Esophagus mucosa (tissue), 1 donor: ENCODE data around the gene TIAL1. TPM values are rescaled to one million over a fixed set of nuclear protein-coding genes. Genes with fewer than 3 reads are reported as not detected.
"Not testable (repeated sequence)": the region's sequence is repeated elsewhere in the genome, so short reads cannot be mapped to it uniquely, and the experiment has no call there.

Experiments
- ATAC-seq: fragments of 200-7000 bp; cut with Tn5 transposase; one replicate; pipeline ENCODE4 v1.9.1; 2020
- total RNA-seq: library from RNA; stranded (reverse); gene quantifications from one replicate; pipeline ENCODE4 v1.2.4, GENCODE V29; 2023
- donor health status: DM: yes; HTN: yes; CAD: no.

TIAL1 gene
- total RNA-seq, 1 donor from 2014 or later, result 90.8 TPM

DNA sequence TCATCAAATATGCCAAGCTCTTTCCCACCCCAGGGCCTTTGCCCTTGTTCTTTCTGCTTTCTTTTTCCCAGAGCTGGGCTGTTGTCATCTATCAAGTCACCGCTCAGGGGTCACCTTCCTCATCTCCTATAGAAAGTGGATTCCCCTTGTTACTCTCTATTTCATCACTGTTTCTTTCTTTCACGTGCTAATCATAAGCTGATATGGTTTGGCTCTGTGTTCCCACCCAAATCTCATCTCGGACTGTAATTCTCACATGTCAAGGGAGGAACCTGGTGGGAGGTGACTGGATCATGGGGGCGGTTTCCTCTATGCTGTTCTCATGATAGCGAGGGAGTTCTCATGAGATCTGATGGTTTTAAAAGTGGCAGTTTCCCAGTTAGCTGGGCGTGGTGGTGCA is 17.0 kb upstream of the TIAL1 start:
- no peak for ATAC-seq

DNA sequence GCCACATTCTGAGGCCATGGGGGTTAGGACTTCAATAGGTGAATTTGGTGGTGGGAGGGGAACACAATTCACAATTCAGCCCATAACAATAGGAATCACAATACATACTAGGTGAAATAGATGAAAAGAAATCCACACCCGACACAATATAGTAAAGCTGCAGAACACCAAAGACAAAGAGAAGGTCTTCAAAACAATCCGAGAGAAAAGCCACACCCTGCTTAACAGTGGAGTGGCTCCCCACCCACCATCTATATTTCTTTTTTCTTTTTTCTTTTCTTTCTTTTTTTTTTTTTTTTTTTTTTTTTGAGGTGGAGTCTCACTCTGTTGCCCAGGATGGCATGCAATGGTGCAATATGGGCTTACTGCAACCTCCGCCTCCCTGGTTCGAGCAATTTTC is 14.7 kb upstream of the TIAL1 start:
- no peak for ATAC-seq

DNA sequence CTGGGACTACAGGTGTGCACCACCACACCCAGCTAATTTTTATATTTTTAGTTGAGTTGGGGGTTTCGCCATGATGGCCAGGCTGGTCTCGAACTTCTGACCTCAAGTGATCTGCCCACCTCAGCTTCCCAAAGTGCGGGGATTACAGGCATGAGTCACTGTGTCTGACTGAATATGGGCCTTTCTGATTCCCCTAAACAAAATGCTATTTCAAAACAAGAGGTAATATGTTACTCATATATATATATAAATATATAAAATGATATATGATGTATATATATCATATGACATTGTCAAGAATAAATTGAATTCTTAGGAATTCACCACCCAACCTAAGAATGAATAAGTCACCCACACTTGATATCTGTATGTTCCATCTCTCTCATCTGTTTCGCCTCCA is 12.8 kb upstream of the TIAL1 start:
- ATAC-seq, result no peak

DNA sequence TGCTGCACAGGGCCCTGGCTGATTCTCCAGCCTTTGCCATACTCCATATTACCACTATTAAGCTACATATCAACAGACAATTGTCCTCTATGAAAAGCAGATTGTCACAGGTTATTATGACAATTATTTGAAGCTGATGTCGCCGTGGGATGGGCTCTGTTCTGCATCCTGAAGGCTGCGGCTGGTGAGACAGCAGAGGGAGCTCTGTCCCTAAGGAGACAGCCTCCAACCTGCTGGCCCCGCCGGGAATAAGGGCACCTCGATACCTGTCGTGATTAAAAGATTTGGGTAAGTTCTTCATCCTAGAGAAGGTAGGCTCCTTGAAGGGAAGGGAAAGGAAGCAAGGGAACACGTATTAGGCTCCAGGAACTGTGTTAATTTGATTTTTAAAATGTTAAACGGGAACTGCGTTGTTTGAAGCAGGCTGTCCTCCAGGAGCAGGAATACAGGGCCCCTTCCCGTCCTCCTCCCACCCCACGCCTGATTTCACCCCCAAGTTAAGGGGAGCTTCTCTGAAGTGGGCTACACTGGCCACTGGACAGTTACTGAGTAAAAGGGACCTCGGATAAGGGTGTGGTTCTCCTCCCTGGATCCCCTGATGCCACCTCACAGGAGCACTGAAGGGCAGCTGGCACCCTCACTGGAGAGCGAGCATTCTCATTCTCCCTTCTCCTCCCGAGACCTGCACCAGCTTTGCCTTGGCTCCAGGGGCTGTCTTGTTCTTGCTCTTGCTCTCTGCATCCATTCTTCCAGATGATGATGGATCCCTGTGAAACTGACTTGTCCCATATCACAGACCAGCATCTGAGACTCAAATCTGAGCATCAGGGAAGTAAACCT is 11.8 kb upstream of the TIAL1 start:
- ATAC-seq, result peak; percentile 84

DNA sequence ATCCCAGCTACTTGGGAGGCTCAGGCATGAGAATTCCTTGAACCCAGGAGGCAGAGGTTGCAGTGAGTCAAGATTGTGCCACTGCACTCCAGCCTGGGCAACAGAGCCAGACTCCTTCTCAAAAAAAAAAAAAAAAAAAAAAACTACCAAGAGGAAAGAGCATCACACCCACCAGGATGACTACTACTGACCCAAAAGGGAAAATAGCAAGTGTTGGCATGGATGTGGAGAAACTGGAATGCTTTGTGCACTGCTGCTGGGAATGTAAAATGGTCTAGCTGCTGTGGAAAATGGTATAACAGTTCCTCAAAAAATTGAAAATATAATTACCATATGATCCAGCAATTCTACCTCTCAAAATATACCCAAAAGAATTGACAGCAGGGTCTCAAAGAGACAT is 7.7 kb upstream of the TIAL1 start:
- ATAC-seq, result no peak

DNA sequence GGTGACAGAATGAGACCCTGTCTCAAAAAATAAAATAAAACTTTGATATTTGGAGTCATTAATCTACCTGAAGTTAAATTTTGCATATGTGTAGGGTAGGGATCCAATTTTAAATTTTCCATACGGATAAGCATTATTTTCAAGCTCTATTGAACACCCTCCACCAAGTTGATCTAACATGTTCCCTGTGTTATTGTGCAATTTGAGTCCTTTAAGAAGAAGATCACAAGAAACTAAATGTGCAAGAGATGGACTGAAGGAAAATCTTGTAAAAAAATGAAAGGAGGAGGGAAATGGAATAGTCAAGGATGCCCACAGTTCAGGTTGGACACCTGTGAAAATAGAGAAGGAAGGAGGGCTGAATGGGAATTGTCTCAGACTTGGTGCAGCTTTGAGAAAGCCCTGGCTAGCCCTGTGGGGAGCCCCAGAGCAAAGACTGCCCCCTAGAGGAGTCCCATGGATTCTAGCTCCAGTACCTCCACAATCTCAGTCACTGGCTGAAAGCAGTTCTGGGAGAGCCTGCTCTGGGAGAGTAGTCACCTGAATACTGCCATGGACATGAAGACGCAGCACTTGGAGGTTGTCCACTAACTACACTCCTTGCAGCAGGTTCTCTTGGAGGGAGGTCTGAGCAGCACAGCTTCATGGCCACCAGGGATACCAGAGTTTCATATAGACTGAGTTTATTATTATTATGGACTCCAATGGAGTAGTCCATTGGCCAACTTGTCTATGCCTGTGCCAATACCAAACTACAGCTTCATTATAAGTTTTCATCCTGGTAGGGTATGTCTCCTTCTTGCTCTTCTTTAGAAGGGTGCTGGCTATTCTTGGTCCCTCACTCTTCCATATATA is 5.7 kb upstream of the TIAL1 start:
- peak; percentile 83 for ATAC-seq

DNA sequence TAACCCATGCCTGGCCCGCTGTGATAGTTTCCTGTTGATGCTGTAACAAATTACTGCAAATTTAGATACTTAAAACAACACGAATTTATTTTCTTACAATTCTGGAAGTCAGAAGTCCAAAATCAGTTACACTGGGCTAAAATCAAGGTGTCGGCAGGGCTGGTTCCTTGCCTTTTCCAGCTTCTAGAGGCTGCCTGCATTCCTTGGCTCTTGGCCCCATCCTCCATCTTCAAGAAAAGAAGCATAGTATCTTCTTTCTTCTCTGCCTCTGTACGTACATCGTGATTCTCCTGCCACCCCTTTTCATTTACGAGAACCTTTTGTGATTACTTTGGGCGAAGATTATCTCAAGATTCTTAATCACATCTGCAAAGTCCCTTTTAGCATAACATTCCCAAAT is 1.6 kb upstream of the TIAL1 start:
- no peak for ATAC-seq

DNA sequence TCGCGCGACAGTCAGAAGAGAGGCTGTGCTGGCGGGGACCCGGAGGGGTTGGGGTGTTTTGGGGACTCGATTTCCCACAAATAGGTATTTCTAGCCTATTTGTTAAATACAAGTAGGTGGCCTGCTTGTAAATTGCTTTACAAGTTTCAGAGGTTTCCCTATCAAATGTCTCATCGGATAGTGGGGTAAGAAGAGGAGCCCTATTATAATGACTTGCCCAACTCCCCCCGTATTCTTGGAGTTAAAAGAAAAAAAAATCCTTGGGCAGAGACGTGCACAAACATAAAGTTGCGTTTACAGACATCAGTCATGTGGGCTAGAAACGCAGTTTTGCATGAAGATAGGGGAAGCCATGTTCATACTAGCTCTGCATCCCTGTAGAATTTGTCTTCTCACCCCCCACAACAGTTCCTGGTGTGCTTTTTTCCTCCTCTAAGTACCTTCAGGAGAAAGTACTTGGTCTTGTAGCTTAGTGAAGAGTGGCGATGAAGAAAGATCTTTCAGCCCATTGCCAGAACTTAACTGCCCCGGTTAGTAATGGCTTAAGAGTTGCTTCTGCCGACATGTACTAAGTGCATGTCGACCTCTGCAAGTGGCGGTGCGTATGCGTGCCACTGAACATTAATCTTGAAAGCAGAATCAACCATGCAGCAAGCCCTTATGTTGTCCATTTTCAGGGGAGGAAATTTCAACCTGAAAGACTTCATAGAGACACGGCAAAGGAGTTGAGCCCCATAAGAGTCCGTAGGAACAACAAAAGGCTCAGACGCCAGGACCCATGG is 832 bp upstream of the TIAL1 start:
- no peak for ATAC-seq

DNA sequence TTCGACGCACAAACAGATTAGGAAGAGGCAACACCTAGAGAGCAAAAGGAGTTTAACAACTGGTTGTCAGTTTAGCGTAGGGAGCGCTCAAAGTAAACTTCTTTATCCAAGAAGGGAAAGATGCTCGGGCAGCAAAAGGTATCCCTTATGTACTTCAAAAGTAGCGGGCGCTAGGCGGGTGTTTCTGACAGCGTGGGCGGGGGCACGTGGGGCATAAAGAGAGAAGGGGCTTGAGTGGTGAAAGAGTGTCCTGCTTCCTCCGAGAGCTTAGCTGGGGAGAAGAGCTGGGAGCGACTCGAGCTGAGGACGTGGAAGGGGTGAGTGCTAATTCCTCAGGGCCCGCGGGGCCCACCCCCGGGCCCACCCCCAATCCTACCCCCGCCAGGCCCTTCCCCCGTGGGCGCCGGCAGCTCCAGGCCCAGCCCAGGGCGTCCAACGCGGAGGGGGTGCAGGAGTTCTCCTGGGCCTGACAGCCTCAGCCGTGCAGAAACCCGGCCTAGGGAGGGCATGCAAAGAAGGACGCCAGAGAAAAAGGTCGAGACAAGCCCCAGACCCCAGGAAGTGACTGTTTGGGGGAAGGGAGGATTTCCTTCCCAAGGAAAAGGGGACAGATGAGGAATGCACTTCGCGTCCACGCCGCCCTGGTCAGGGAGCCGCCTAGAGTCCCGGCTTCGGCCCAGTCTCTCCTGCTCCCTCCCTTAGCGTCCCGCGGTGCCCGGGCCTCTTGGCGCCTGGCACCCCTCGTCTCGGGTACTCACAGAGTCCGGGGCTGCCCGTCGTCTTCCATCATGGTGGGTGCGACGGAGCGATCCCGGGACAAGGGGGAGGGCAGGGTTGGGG is 868 bp downstream of the TIAL1 start:
- ATAC-seq, result peak; percentile 43

DNA sequence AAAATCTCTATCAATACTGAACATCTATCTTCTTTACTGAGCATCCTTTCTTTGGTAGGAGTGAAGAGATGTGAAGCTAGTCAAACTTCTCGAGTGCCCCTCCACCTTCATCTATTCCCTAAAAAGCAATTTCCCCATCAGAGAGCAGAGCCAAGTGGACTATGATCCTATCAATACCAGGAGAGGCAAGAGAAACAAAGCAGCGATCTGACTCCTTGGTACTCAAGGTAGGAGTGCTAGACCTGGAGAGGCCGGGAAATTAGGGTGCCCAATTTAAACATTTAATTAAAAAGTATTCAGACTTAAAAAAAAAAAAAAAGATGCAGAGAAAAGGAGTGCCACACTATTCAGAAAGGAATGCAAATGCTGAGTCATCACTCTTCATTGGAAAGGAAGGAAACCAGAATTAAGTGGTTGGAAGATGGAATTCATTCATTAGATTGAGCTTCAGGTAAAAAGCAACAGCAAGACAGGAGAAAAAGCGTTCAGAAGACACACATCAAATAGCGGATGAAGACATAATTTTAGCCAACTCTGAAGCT is 1.6 kb downstream of the TIAL1 start:
- ATAC-seq, result no peak

DNA sequence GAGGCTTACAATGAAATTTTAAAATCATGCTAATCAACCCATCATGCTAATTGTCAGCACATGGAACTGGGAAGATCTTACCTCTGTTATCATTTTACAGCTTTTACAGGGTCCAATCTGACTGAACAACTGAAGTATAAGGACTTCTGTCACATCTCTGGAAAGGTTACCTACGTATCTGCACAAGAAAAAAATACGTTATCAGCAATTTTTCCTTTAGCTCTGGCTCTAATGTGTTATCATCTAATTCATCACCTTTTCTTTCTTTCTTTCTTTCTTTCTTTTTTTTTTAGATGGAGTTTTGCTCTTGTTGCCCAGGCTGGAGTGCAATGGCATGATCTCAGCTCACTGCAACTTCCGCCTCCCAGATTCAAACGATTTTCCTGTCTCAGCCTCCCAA is 8.7 kb downstream of the TIAL1 start:
- ATAC-seq, result no peak

DNA sequence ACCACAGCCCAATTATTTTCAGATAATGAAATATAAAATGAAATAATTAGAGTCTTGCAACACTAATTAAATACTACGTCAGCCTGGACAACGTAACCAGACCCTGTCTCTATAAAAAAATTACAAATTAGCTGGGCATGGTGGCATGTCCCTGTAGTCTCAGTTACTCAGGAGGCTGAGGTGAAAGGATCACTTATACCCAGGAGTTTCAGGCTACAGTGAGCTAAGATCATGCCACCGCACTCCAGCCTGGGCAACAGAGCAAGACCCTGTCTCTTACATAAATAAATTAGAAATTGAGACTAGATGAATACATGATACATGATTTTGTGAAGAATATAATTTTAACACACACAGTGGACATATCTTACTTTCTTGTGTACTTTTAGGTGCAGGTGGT is 18.4 kb downstream of the TIAL1 start:
- ATAC-seq, result no peak

DNA sequence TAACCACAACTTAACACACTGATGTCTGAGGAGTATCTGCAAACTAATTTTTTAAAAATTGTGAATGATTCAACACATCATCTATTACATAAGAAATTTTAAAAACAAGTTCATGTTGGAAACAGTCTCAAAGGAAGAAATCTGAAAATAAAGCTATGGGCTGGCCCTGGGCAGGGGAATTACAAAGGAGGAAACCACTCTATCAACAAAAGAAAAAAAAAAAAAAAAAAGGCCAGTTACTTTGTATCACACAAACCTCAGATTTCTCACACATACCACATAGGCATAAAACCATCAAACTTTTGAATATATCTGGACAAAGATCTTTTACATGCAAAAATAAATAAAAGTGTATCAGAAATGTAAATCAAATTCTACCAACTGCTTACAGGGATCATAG is 20.8 kb downstream of the TIAL1 start:
- ATAC-seq, result no peak

DNA sequence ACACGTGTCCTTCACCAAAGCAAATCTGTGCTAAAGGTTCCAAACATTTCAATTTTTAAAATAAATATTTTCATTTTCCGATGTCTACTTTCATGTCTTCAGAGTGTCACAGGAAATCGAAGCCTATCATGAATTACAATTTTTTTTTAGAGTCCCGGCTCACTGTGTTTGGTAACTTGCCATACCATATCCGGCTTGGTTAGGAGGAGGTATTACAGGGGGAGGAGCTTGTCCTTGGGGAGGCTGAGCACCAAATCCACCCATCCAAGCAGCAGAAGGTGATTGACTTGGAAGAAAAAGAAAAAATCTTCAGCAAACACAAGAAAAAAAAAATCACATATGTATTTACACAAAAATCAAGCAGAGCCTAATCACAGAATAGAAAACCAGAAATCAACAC is 21.3 kb downstream of the TIAL1 start:
- ATAC-seq, result peak; percentile 38

DNA sequence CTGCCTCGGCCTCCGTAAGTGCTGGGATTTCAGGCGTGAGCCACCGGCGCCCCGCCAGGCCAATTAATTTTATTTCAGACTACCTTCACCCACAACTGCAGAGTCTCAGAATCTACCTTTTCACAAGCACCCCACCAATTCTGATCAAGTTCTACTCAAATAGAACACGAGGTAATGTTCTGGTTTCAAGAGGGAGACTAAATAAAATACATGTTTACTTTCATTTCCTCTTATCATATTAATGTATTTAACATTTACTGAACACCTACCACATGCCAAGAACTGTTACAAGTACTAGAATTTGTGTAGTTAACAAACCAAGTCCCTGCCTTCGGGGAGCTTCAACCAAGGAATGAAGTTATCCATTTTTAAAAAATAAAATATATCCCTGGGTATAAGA is 28.8 kb downstream of the TIAL1 start:
- no peak for ATAC-seq

DNA sequence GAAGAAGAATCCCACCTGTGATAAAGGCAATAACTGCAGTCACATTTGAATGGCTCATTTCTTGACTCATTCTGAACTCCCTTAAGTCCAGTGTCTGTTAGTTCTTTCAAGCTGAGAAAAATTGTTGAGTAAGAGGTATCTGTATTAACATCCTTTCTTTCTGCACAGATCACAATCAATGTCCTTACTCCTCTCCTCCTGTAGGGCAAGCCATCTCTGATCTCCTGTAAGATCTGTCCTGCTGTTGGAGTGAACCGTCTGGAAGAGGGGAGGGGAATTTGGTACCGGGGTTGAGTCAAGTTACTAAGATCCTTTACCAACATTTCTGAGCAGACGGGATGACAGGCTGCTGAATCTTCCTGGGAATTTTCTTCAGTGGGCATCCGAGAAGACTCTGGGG is 34.7 kb downstream of the TIAL1 start:
- no peak for ATAC-seq

DNA sequence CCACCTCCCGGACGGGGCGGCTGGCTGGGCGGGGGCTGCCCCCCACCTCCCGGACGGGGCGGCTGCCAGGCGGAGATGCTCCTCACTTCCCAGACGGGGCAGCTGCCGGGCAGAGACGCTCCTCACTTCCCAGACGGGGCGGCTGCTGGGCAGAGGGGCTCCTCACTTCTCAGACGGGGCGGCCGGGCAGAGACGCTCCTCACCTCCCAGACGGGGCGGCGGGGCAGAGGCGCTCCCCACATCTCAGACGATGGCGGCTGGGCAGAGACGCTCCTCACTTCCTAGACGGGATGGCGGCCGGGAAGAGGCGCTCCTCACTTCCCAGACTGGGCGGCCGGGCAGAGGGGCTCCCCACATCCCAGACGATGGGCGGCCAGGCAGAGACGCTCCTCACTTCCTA is 37.3 kb downstream of the TIAL1 start:
- ATAC-seq, result not testable (repeated sequence)

DNA sequence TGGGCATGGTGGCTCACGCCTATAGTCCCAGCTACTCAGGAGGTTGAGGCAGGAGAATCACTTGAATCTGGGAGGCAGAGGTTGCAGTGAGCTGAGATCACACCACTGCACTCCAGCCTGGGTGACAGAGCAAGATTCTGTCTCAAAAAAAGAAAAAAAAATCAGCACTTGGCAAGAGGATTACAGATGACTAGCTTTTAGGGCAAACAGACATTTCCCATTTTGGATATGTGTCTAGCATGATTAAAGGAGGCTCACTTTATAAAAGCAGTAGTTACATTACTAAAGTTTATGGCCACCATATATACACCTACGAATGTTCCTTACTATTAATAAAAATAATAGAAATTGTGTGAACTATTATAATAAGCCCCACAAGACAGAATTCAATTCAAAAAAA is 40.7 kb downstream of the TIAL1 start:
- ATAC-seq, result not testable (repeated sequence)

DNA sequence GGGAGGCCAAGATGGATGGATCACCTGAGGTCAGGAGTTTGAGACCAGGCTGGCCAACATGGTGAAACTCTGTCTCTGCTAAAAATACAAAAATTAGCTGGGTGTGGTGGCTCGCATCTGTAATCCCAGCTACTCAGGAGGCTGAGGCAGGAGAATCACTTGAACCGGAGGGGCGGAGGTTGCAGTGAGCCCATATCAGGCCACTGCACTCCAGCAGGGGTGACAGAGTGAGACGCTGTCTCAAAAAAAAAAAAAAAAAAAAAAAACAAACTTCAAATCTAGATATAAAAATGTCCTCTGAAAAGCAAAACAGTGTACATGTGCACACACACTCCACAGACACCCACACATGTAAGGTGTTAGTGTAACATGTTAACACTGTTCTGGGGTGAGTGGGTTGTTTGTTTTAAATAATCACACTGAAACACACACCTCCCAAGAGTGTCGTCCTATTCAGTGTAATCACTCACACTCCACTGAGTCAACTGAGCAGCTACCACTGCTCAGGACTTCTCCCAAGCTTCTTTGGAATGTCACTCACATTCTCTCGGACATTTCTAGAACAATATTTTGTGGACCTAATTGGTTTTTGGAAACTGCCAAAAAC is 41.5 kb downstream of the TIAL1 start:
- no peak for ATAC-seq

DNA sequence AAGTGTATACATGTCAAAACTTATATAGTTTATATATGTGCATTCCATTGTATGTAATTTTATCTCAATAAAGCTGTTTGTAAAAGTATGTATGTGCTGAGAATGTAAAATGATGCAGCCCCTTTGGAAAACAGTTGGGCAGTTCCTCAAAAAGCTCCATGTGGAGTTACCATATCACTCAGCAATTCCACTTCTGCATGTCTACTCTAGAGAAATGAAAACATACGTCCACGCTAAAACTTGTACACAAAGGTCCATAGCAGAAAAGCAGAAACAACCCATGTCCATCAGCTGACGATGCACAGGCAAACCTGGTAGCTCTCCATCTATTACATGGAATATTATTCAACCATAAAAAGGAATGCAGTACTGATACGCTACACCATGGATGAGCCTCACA is 45.9 kb downstream of the TIAL1 start:
- ATAC-seq, result no peak

DNA sequence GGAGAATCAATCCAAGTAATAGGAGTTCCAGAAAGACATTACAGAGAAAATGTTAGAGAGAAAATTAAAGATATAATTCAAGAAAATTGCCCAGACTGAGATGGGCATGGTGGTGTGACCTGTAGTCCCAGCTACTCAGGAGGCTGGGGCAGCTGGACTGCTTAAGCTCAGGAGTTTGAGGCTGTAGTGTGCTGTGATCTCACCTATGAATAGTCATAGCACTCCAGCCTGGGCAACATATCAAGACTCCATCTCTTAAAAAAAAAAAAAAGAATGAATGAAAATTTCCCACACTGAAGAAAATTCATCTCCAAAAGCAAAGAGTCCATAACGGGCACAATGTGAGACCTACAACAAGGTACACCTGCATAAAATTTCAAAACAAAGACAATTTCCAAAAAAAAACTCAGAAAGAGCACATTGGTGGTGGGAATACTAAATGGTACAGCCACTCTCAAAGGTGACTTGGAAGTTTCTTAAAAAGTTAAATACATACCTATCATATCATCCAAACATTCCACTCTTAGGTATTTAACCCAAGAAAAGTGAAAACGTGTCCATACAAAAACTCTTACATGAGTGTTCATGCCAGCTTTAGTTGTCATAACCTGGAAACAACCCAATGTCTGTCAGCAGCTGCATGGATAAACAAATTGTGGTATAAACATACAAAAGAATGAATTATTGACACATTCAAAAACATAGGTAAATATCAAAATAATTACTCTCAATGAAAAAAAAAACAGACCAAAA is 47.3 kb downstream of the TIAL1 start:
- ATAC-seq, result no peak
